PFSK-1 (cell line): ENCODE data around the gene TTC13.

Source experiments
- FOXP2 ChIP-seq: optimal IDR thresholded peaks from 2 replicates; pipeline ENCODE3; 2011; ENCODE audit warnings: borderline replicate concordance, control low read depth, inconsistent platforms; ENCODE audit not compliant: insufficient read depth; ENCODE audit errors: extremely low read length, extremely low read depth
- POLR2AphosphoS5 ChIP-seq: IDR thresholded peaks from 2 replicates; pipeline ENCODE4 v1.6.1; 2012; ENCODE audit warnings: low read depth, mild to moderate bottlenecking, control low read depth, low read length, moderate library complexity
- REST ChIP-seq, 2 experiments: IDR thresholded peaks; 2 replicates each; pipeline versions ENCODE4 v1.6.1 to v1.8.0; 2011 to 2012; ENCODE audit warnings: low read depth in 2 of 2, low read length in 2 of 2, control low read depth in 1 of 2, inconsistent platforms in 1 of 2, mild to moderate bottlenecking in 1 of 2, moderate library complexity in 1 of 2; ENCODE audit not compliant: insufficient read depth in 1 of 2
- SIN3A ChIP-seq: IDR thresholded peaks from 2 replicates; pipeline ENCODE4 v1.6.1; 2012; ENCODE audit warnings: mild to moderate bottlenecking, low read length, moderate library complexity, borderline replicate concordance; ENCODE audit not compliant: insufficient read depth
- TAF1 ChIP-seq: IDR thresholded peaks from 2 replicates; pipeline ENCODE4 v1.6.1; 2012; ENCODE audit warnings: low read length, control low read depth, borderline replicate concordance; ENCODE audit not compliant: insufficient read depth

Gene TTC13

GRCh38 chr1:231021540-231022031, 42.9 kb upstream of the TTC13 start:
- no peak for TF ChIP-seq POLR2AphosphoS5
- TF ChIP-seq REST (IDR thresholded peaks at IDR 0.05; ENCODE audit: insufficient read depth in 1 of 2, low read depth in 2 of 2, low read length in 2 of 2), result no peak
- no peak for TF ChIP-seq SIN3A
- TF ChIP-seq FOXP2, result no peak
- TF ChIP-seq TAF1, result no peak

GRCh38 chr1:231020816-231021215, 42.2 kb upstream of the TTC13 start:
- TF ChIP-seq POLR2AphosphoS5 (no peak), SIN3A (no peak), REST (IDR thresholded peaks at IDR 0.05; ENCODE audit: insufficient read depth in 1 of 2, low read depth in 2 of 2, low read length in 2 of 2) (no peak), TAF1 (no peak), FOXP2 (no peak)

GRCh38 chr1:231020139-231020601, 41.5 kb upstream of the TTC13 start:
- no peak for TF ChIP-seq TAF1
- TF ChIP-seq SIN3A, result no peak

GRCh38 chr1:231019711-231020110, 41.0 kb upstream of the TTC13 start:
- TF ChIP-seq TAF1 (no peak), SIN3A (no peak), REST (IDR thresholded peaks at IDR 0.05; ENCODE audit: insufficient read depth in 1 of 2, low read depth in 2 of 2, low read length in 2 of 2) (no peak), POLR2AphosphoS5 (no peak), FOXP2 (no peak)

- TF ChIP-seq TAF1, result no peak
These were observed 38.3 kb upstream of the TTC13 start for GRCh38 chr1:231016966-231017365.

- no peak for TF ChIP-seq TAF1
- no peak for TF ChIP-seq SIN3A
- no peak for TF ChIP-seq FOXP2
- TF ChIP-seq POLR2AphosphoS5, result no peak
- no peak for TF ChIP-seq REST (IDR thresholded peaks at IDR 0.05; ENCODE audit: insufficient read depth in 1 of 2, low read depth in 2 of 2, low read length in 2 of 2)
These were observed 37.6 kb upstream of the TTC13 start for GRCh38 chr1:231016234-231016633.
